ENCODE data around the gene PALD1.

PALD1 gene

GRCh38 chr10:70534281-70534680 lies 55.7 kb downstream of the PALD1 start:
- no peak for DNase-seq (ENCODE audit: low read depth, low spot score)
- ChIA-PET POLR2A (no interaction called here), CTCF (interaction anchor here (1.3 to 5.0 kb wide), 2 partner anchors 16 to 73 kb away, joined by 3 to 33 read pairs; no protein-coding TSS in a partner anchor)
- no peak overlapping the region for H3K4me3 ChIP-seq (ENCODE audit: low read depth, low read length)
- TF ChIP-seq, protein P1, sequence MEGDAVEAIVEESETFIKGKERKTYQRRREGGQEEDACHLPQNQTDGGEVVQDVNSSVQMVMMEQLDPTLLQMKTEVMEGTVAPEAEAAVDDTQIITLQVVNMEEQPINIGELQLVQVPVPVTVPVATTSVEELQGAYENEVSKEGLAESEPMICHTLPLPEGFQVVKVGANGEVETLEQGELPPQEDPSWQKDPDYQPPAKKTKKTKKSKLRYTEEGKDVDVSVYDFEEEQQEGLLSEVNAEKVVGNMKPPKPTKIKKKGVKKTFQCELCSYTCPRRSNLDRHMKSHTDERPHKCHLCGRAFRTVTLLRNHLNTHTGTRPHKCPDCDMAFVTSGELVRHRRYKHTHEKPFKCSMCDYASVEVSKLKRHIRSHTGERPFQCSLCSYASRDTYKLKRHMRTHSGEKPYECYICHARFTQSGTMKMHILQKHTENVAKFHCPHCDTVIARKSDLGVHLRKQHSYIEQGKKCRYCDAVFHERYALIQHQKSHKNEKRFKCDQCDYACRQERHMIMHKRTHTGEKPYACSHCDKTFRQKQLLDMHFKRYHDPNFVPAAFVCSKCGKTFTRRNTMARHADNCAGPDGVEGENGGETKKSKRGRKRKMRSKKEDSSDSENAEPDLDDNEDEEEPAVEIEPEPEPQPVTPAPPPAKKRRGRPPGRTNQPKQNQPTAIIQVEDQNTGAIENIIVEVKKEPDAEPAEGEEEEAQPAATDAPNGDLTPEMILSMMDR (IDR thresholded peaks at IDR 0.05; ENCODE audit: insufficient read depth, low read length, missing control alignments): no peak

DNA sequence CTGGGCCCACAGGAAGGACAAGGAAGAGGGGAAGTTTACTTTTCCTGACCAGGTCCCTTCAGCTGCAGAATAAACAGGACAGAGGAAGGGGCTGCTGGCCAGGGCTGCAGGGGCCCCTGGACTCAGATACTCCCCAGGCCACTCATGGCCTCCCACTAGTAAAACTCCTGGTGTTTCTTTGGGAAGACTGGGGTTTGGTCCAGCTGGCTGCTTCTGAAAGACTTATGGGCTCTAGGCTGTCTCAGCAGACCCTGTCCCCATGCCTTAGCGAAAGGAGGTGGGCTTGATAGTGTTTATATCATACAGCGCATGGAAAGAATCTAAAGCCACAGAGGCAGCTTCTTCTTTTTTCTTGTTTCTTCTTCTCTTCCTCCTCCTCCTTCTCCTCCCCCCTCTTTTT lies 56.4 kb downstream of the PALD1 start:
- DNase-seq (ENCODE audit: low read depth, low spot score): no peak
- ChIA-PET CTCF (interaction anchor here (5.0 to 11.9 kb wide), 2 partner anchors 15 to 73 kb away, joined by 33 to 180 read pairs; no protein-coding TSS in a partner anchor), POLR2A (no interaction called here)
- TF ChIP-seq, protein P1 (IDR thresholded peaks at IDR 0.05; ENCODE audit: insufficient read depth, low read length, missing control alignments): no peak
- no peak overlapping the region for H3K4me3 ChIP-seq (ENCODE audit: low read depth, low read length)

DNA sequence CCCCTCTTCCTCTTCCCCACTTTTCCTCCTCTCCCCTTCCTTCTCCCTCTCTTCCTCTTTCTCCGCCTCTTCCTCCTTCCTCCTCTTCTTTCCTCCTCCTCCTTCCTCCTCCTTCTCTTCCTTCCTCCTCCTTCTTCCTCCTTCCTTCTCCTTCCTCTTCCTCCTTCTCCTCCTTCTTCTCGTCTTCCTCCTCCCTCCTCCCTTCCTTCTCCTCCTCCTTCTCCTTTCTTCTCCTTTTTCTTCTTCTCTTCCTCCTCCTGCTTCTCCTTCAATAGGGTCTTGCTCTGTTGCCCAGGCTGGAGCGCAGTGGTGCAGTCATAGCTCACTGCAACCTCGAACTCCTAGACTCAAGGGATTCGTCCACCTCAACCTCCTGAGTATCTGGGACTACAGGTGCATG lies 56.9 kb downstream of the PALD1 start:
- DNase-seq (ENCODE audit: low read depth, low spot score): no peak
- TF ChIP-seq, protein P1 (IDR thresholded peaks at IDR 0.05; ENCODE audit: insufficient read depth, low read length, missing control alignments): no peak
- no peak overlapping the region for H3K4me3 ChIP-seq (ENCODE audit: low read depth, low read length)
- CTCF ChIA-PET: interaction anchor here (5.0 to 11.9 kb wide), 2 partner anchors 15 to 73 kb away, joined by 33 to 180 read pairs; no protein-coding TSS in a partner anchor
- POLR2A ChIA-PET: no interaction called here

DNA sequence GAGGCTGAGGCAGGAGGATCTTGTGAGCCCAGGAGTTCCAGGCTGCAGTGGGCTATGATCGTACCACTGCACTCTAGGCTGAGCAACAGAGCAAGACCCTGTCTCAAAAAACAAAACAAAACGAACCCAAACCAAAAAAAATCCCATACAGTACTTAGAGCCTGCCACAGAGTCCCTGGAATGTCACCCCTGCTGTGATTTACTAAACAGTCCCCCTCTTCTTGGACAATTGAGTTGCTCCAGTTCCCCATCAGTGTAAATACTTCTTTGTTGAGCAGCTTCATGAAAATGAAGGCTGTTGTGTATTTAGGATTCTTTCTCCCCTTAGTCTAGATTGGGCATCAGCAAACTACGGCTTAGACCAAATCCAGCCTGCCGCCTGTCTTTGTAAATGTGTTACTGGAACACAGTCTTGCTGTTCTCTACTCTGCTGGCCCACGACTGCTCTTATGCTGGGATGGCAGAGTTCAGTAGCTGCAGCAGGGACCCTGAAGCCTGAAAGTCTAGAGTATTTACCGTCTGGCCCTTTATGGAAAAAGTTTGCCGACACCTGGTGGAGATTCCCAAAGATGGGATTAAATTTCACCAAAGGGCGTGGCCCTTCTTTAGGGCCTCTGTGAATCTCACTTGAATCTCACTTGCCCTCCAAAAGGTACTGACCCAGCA lies 57.8 kb downstream of the PALD1 start:
- ChIA-PET POLR2A (no interaction called here), CTCF (interaction anchor here (0.6 to 11.9 kb wide), 4 partner anchors 8 to 315 kb away, joined by 3 to 180 read pairs (median 22); no protein-coding TSS in a partner anchor)
- TF ChIP-seq, protein P1 (IDR thresholded peaks at IDR 0.05; ENCODE audit: insufficient read depth, low read length, missing control alignments): no peak
- H3K4me3 ChIP-seq (ENCODE audit: low read depth, low read length): no peak overlapping the region
- no peak for DNase-seq (ENCODE audit: low read depth, low spot score)

DNA sequence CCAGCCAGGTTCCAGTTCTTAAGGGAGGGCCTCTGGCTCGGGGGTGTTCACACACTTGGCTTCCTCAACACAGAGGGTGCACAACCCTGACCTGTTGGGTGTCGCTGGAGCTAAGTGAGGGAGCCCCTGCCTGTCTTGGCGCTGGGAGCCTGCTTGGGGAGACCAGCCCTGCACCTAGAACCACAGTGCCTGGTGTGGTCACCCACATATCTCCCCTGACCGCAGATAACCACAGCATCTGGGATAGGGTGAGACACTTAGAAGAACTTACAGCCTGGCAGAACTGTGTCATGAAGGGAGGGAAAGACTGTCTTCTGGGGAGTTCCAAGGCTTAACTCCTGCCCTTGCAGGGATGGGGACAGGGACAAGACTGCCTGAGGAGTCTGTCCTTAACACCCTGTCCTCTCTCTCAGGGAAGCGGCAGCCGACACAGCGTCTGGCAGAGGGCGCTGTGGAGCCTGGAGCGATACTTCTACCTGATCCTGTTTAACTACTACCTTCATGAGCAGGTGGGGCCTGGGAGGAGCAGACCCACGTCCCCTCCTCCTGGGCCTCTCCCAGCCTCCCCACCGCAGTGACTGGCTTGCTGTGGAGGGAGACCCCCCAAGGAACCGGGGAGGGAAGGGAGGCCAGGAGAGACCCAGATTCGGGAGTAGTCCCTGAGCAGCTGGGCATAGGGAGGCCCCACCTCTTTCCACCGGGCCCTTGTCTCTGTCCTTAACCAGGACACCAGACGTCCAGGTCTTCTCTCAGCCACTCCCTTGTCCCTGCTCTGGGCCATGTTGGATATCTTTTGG lies 59.0 kb downstream of the PALD1 start:
- DNase-seq (ENCODE audit: low read depth, low spot score): no peak
- ChIA-PET CTCF (interaction anchor here (0.6 to 11.9 kb wide), 5 partner anchors 9 to 316 kb away, joined by 3 to 180 read pairs (median 10); no protein-coding TSS in a partner anchor), POLR2A (no interaction called here)
- TF ChIP-seq, protein P1 (IDR thresholded peaks at IDR 0.05; ENCODE audit: insufficient read depth, low read length, missing control alignments): peak; percentile 36
- H3K4me3 ChIP-seq (ENCODE audit: low read depth, low read length): no peak overlapping the region

DNA sequence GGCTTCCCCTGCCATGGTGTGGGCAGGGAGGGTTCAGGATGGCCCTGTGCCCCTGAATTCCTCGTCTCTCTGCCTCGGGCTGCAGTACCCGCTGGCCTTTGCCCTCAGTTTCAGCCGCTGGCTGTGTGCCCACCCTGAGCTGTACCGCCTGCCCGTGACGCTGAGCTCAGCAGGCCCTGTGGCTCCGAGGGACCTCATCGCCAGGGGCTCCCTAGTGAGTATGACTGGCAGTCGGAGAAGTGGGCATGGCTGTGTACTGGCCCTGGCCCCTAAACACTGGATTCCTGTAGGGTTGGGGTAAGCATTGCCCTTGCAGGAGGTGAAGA lies 59.6 kb downstream of the PALD1 start:
- CTCF ChIA-PET: interaction anchor here (1.0 to 11.9 kb wide), 4 partner anchors 12 to 317 kb away, joined by 3 to 180 read pairs (median 22); no protein-coding TSS in a partner anchor
- H3K4me3 ChIP-seq (ENCODE audit: low read depth, low read length): no peak overlapping the region
- DNase-seq (ENCODE audit: low read depth, low spot score): no peak
- TF ChIP-seq, protein P1 (IDR thresholded peaks at IDR 0.05; ENCODE audit: insufficient read depth, low read length, missing control alignments): no peak
- POLR2A ChIA-PET: no interaction called here

Data from AG04449 (cell line).